NCI-H524 treated with DMSO at 0.1 percent for 48 hours (cell line): ENCODE results near the gene KCNJ6.
A peak's percentile ranks its signal among the peaks of the same experiment; 100 is the strongest.

ENCODE experiments used
- DNase-seq: peaks from one replicate; lab custom pipeline; 2025; lab: John Stamatoyannopoulos, UW

Gene KCNJ6

GRCh38 chr21:37565530-37566223 is 350.6 kb downstream of the KCNJ6 start:
- no peak for DNase-seq

GRCh38 chr21:37564924-37565529 is 351.2 kb downstream of the KCNJ6 start:
- no peak for DNase-seq

GRCh38 chr21:37564341-37564923 is 351.8 kb downstream of the KCNJ6 start:
- DNase-seq: peak; percentile 28

- peak; percentile 79 for DNase-seq
These were observed 352.5 kb downstream of the KCNJ6 start for GRCh38 chr21:37563641-37564340.

GRCh38 chr21:37562920-37563640 is 353.2 kb downstream of the KCNJ6 start:
- no peak for DNase-seq

GRCh38 chr21:37561941-37562919 is 354.0 kb downstream of the KCNJ6 start:
- no peak for DNase-seq

- no peak for DNase-seq
These were observed 354.8 kb downstream of the KCNJ6 start for GRCh38 chr21:37561506-37561905.

GRCh38 chr21:37560385-37560784 is 355.9 kb downstream of the KCNJ6 start:
- DNase-seq: no peak

- no peak for DNase-seq
These were observed 357.5 kb downstream of the KCNJ6 start for GRCh38 chr21:37558676-37559211.
